Smooth muscle cell (in vitro differentiated cells): ENCODE data around the gene EPHA5. TPM values are rescaled to one million over a fixed set of nuclear protein-coding genes. Genes with fewer than 3 reads are reported as not detected.

Source experiments
- DNase-seq: peaks from one replicate; lab custom pipeline; 2025; ENCODE audit not compliant: unreplicated experiment; lab: John Stamatoyannopoulos, UW
- H2AFZ ChIP-seq: fragments of 200-600 bp; sonication (generic); 2 replicates; pipeline ENCODE4 v1.6.0; 2016; ENCODE audit warnings: antibody characterized with exemption, low read depth, mild to moderate bottlenecking
- H3F3A ChIP-seq: fragments of 200-600 bp; sonication (generic); 2 replicates; pipeline ENCODE4 v1.6.0; 2017; ENCODE audit warnings: antibody characterized with exemption, low read depth
- H3K27ac ChIP-seq: fragments of 200-600 bp; sonication (generic); 2 replicates; pipeline ENCODE4 v1.5.1; 2016; ENCODE audit warnings: low read depth, mild to moderate bottlenecking
- H3K27me3 ChIP-seq: fragments of 200-600 bp; sonication (generic); 2 replicates; pipeline ENCODE4 v1.6.1; 2016; ENCODE audit warnings: low read depth, mild to moderate bottlenecking
- H3K36me3 ChIP-seq: fragments of 200-600 bp; sonication (generic); 2 replicates; pipeline ENCODE4 v1.5.1; 2016; ENCODE audit warnings: low read depth
- H3K4me1 ChIP-seq: fragments of 200-600 bp; sonication (generic); 2 replicates; pipeline ENCODE4 v1.5.1; 2016; ENCODE audit warnings: low read depth
- H3K4me2 ChIP-seq: fragments of 200-600 bp; sonication (generic); 2 replicates; pipeline ENCODE4 v1.6.0; 2016; ENCODE audit warnings: mild to moderate bottlenecking
- H3K4me3 ChIP-seq: fragments of 200-600 bp; sonication (generic); 2 replicates; pipeline ENCODE4 v1.5.1; 2016; ENCODE audit warnings: mild to moderate bottlenecking
- H3K79me2 ChIP-seq: fragments of 200-600 bp; sonication (generic); 2 replicates; pipeline ENCODE4 v1.6.0; 2016; ENCODE audit warnings: low read depth, mild to moderate bottlenecking
- H3K9ac ChIP-seq: fragments of 200-600 bp; sonication (generic); 2 replicates; pipeline ENCODE4 v1.6.0; 2016; ENCODE audit warnings: low read depth
- H3K9me3 ChIP-seq: fragments of 200-600 bp; sonication (generic); replicated peaks from 2 replicates; pipeline ENCODE4 v1.5.1; 2016; ENCODE audit warnings: low read depth
- H4K20me1 ChIP-seq: fragments of 200-600 bp; sonication (generic); 2 replicates; pipeline ENCODE4 v1.6.0; 2016; ENCODE audit warnings: low read depth
- WGBS: methylation state at CpG from one replicate; pipeline ENCODE4 v1.1.7; 2016; ENCODE audit warnings: low lambda C conversion rate; 5-methylcytosine and 5-hydroxymethylcytosine counted together
- polyA plus RNA-seq: library from polyadenylated mRNA; unstranded; fragments of >200 nt; fragmentation: Nextera tagmentation; extraction: Ambion mirVana; gene quantifications from 2 replicates; pipeline ENCODE4 v1.2.1, GENCODE V29; 2016
- total RNA-seq: library from RNA; depleted of rRNA; stranded (reverse); fragments of >200 nt; gene quantifications from 2 replicates; pipeline ENCODE4 v1.2.3, GENCODE V29; 2014
- TF ChIP-seq, protein P1 (sequence below): fragments of 200-600 bp; sonication (generic); IDR thresholded peaks from 2 replicates; pipeline ENCODE4 v1.5.1; 2017; ENCODE audit warnings: borderline replicate concordance, mild to moderate bottlenecking, antibody characterized with exemption; ENCODE audit not compliant: insufficient read depth, poor library complexity, severe bottlenecking

The EPHA5 gene
- total and polyA plus RNA-seq, 2 experiments from 2014 or later: 0.04 TPM; not detected in 1

DNA sequence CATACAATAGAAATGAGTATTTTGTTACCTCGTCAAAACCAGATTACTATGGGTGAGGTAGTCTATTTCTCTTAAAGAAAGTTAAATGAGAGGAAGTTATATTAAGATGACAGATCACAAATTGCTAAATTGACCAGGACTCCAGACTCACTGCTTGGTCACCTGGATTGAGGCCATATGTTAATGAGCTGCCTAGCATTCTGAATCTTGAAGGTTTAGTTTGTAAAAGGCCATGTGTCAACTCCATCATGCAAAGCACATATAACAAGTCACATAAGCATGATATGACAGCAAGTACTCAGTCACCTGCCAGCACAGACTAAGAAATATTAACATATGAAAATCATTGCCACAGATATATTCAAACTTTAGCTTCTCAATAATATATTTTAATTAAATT, 72.6 kb downstream of the EPHA5 start:
- H3K4me1 ChIP-seq: no peaks in the 10 kb centered on the region
- TF ChIP-seq, protein P1, sequence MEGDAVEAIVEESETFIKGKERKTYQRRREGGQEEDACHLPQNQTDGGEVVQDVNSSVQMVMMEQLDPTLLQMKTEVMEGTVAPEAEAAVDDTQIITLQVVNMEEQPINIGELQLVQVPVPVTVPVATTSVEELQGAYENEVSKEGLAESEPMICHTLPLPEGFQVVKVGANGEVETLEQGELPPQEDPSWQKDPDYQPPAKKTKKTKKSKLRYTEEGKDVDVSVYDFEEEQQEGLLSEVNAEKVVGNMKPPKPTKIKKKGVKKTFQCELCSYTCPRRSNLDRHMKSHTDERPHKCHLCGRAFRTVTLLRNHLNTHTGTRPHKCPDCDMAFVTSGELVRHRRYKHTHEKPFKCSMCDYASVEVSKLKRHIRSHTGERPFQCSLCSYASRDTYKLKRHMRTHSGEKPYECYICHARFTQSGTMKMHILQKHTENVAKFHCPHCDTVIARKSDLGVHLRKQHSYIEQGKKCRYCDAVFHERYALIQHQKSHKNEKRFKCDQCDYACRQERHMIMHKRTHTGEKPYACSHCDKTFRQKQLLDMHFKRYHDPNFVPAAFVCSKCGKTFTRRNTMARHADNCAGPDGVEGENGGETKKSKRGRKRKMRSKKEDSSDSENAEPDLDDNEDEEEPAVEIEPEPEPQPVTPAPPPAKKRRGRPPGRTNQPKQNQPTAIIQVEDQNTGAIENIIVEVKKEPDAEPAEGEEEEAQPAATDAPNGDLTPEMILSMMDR: no peak

DNA sequence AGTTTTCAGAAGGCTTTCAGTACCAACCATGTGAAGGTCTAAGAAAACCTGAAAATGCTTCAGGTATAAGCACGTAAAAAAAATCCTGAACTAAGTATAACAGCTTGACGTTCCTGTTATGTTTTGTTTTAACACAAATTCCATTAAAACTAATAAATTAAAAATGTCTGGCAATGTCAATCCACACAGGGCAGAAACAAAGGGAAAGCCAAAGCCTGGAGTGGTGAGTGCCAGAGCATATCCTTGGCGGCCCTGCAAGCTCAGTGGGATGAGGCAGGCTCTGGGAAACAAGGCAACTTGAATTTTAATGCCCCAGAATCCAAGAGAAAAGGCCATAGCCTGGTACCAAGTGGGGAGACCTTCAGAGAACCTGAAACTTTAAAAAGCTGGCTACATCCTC, 78.2 kb downstream of the EPHA5 start:
- Histone ChIP-seq H3K4me3 (no peak overlapping the region), H3K4me1 (peaks cover 14% of the 10 kb centered on the region), H4K20me1 (no peaks in the 10 kb centered on the region), H3K4me2 (no peak overlapping the region), H3F3A (no peaks in the 10 kb centered on the region), H3K9me3 (no peaks in the 10 kb centered on the region), H3K27ac (no peak overlapping the region), H3K27me3 (no peaks in the 10 kb centered on the region), H3K79me2 (no peaks in the 10 kb centered on the region), H2AFZ (no peak overlapping the region), H3K36me3 (no peaks in the 10 kb centered on the region), H3K9ac (no peak overlapping the region)
- no peak for DNase-seq
- WGBS: 57% methylated on average over 3 of the region's 3 CpGs
- TF ChIP-seq, protein P1: no peak

More for the DNA sequence above, 72.6 kb downstream of the EPHA5 start:
- no peaks in the 10 kb centered on the region for H3K79me2 ChIP-seq
- H3K4me3 ChIP-seq: no peak overlapping the region
- H3F3A ChIP-seq: no peaks in the 10 kb centered on the region
- no peaks in the 10 kb centered on the region for H3K27me3 ChIP-seq
- no peaks in the 10 kb centered on the region for H4K20me1 ChIP-seq
- H3K4me2 ChIP-seq: no peak overlapping the region
- 93% methylated on average over 1 of the region's 1 CpG for WGBS
- H3K9me3 ChIP-seq: no peaks in the 10 kb centered on the region
- no peak overlapping the region for H3K9ac ChIP-seq
- H3K36me3 ChIP-seq: no peaks in the 10 kb centered on the region
- H2AFZ ChIP-seq: no peak overlapping the region
- no peak for DNase-seq
- no peak overlapping the region for H3K27ac ChIP-seq

DNA sequence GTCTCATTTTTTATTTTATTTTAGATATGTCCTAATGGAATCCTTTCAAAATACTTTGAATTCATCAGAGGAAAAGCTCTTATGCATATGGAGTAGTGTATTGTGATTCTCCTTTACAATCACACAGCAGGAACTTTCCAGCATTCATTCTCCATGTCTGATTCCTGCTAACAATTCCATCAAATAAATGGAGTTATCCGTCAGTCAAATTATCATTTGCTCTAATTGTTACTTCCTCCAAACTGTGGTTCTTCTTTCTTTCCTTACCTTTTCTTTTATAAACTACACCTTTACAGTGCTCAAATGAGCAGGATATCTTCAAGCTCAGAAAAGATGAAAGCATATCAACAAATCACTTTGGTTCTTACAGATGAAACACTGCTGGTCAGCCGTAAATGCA, 80.4 kb downstream of the EPHA5 start:
- H3F3A ChIP-seq: no peaks in the 10 kb centered on the region
- WGBS: 72% methylated on average over 2 of the region's 2 CpGs

DNA sequence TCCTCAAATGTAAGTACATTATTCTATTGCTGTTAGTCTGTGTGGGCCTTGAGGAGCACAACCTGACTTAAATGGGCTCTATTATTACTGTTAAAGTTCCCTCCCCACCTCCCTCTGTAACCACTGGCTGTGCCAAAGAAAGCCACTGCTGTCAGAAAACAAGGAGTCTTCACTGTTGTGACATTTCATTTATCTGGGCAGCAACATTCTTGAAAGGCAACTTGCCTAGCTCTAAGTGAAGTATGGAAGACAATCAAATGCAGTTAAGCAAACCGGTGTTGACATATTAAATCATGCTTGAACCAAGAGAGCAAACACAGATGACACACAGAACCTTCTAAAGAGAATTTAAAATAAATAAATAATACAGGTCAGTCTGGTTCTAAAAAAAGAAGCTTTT, 81.0 kb downstream of the EPHA5 start:
- H3K9me3 ChIP-seq: no peaks in the 10 kb centered on the region
- H3K4me3 ChIP-seq: no peak overlapping the region
- H3K36me3 ChIP-seq: no peaks in the 10 kb centered on the region
- H3K79me2 ChIP-seq: no peaks in the 10 kb centered on the region
- H2AFZ ChIP-seq: no peak overlapping the region
- H3K27ac ChIP-seq: no peak overlapping the region
- H3F3A ChIP-seq: no peaks in the 10 kb centered on the region
- H3K4me2 ChIP-seq: no peak overlapping the region
- H4K20me1 ChIP-seq: no peaks in the 10 kb centered on the region
- no peak overlapping the region for H3K9ac ChIP-seq
- peaks cover 14% of the 10 kb centered on the region for H3K4me1 ChIP-seq
- no peaks in the 10 kb centered on the region for H3K27me3 ChIP-seq
- 83% methylated on average over 1 of the region's 1 CpG for WGBS
- no peak for DNase-seq
- TF ChIP-seq, protein P1: no peak

More for the DNA sequence above, 80.4 kb downstream of the EPHA5 start:
- H3K4me2 ChIP-seq: no peak overlapping the region
- DNase-seq: no peak
- H3K36me3 ChIP-seq: no peaks in the 10 kb centered on the region
- TF ChIP-seq, protein P1: no peak
- no peaks in the 10 kb centered on the region for H3K79me2 ChIP-seq
- H3K4me3 ChIP-seq: no peak overlapping the region
- H3K4me1 ChIP-seq: peaks cover 14% of the 10 kb centered on the region
- no peak overlapping the region for H3K27ac ChIP-seq
- H2AFZ ChIP-seq: no peak overlapping the region
- no peaks in the 10 kb centered on the region for H3K9me3 ChIP-seq
- no peak overlapping the region for H3K9ac ChIP-seq
- H3K27me3 ChIP-seq: no peaks in the 10 kb centered on the region
- H4K20me1 ChIP-seq: no peaks in the 10 kb centered on the region
